SK-N-DZ (cell line): Measurements from ENCODE around the gene VAMP1.
"Not testable (repeated sequence)": the region's sequence is repeated elsewhere in the genome, so short reads cannot be mapped to it uniquely, and the experiment has no call there.

Source experiments
- DNase-seq: peaks from one replicate; pipeline ENCODE4 v3.0.0-alpha.2; 2015; ENCODE audit warnings: low spot score

VAMP1 gene

DNA sequence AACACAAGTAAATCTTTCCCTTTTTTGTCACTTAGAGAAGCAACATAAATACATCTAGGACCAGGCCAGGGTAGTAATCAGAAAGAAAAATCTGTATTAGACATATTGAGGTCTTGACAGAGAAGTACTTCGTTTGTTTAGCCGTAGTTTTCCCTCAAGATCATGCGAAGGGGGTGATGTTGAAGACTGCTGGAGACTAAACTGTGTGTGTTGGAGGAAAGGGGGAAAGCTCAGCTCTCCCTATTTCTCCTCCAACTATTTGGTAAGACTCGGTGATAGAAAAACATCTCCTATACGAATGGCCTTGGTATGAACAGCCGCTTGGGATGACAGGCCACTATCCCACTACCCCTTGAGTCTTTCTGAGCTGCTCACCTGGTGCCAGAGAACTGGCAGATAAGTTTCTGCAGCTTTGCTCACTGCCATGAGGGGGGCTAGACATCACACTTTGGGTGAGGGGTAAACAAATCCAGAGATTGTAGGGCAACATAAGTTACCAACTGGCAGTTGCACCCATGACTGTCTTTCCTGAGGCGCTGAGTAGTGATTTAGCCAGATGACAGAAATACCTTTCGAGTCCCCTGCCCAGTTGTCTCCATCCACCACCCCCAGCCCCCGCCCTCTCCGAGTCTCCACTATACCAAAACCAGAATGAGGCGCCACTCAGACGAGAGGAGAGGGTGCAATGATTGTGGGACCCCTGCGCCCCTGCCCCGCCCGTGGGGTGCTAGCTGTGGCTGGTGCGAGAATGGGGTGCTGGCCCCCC is 685 bp downstream of the VAMP1 start:
- DNase-seq, result no peak

- no peak for DNase-seq
These were observed 1.4 kb downstream of the VAMP1 start for GRCh38 chr12:6469092-6469491.

- DNase-seq, result no peak
These were observed 2.2 kb downstream of the VAMP1 start for GRCh38 chr12:6468283-6468575.

GRCh38 chr12:6467571-6468282 is 2.8 kb downstream of the VAMP1 start:
- not testable (repeated sequence) for DNase-seq

- not testable (repeated sequence) for DNase-seq
These were observed 3.7 kb downstream of the VAMP1 start for GRCh38 chr12:6466751-6467150.

DNA sequence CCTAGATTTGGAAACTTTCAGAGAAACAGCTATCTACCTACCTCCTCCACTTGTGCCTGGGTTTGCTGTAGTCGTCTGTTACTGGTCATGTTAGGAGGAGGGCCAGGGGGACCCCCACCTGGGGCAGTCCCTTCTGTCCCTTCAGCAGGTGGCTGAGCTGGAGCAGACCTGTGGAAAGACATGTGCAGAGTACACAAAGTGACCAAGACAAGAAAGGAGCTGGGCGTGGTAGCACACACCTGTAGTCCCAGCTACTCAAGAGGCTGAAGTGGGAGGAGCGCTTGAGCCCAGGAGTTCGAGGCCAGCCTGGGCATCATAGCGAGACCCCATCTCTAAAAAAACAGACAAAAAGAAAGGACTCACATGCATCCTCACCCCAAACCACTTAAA is 4.3 kb downstream of the VAMP1 start:
- no peak for DNase-seq

DNA sequence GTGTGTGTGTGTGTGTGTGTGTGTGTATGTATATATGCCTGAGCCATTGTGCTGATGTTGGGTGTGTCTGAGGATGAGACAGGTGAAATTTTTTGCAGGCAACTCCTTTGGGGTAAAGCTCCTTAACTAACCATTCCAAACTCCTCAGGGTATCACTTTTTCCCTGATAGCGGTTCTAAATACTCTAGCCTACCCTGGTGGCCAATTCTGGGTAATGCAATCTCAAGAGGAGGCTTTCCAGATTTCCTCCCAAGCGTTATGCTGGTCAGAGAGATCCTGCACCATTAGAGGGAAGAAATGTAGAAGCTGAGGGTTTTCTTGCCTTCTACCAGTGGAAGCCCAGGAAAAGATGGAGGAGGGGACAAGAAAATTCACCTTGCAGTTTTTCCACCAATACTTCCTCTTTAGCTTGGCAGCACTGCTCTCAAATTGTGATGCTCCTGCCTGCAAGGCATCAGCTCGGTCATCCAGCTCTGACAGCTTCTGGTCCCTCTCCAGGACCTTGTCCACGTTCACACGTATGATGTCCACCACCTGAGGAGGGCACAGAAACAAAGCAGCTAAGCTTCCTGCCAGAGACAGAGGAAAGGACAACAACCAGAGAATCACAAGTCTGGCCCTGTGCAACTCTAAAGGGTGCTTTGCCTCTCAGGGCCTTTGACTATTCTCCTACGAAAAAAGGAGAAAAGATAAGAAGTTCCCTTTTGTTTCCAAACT is 4.9 kb downstream of the VAMP1 start:
- peak; percentile 75 for DNase-seq

DNA sequence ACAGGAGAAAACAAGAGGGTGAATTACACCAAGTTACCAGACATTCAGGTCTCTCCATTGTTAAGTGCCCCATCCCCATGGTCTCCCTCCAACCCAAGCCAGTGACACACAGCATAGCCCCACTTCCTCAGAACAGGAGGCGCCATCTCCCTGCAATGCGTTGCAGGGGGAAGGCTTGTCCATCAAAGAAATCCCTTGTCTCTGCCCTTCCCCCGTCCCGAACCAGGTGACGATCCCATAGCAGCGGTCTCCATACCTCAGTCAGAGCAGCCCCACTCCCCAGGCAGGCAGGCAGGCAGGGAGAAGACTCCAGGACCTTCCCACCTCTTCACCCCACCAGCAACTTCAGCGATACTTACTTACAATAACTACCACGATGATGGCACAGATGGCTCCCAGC is 5.9 kb downstream of the VAMP1 start:
- DNase-seq, result no peak

DNA sequence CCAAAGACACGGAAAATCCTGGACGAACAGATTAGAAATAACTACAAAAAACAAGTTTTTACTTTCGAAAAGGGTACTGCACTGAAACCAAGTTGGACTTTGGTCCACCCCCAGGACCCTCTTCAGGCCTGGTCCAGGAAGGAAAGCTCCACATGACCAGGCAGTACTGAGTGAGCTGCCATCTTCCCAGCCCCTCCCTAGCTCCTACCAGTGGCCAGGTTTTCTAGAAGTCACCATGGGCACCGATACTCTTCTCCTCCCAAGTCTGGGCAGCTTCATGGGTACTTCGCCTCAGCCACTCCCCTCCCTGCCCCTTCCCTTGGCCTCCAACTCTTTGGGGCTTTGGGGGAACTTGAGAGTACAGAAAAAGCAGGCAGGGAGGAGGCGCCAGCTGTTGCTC is 6.6 kb downstream of the VAMP1 start:
- DNase-seq, result no peak

- DNase-seq, result no peak
These were observed 7.3 kb downstream of the VAMP1 start for GRCh38 chr12:6463216-6463615.

- DNase-seq, result no peak
These were observed 8.1 kb downstream of the VAMP1 start for GRCh38 chr12:6462234-6462995.

GRCh38 chr12:6461401-6462233 is 8.9 kb downstream of the VAMP1 start:
- no peak for DNase-seq

- DNase-seq, result no peak
These were observed 9.6 kb downstream of the VAMP1 start for GRCh38 chr12:6460751-6461371.

DNA sequence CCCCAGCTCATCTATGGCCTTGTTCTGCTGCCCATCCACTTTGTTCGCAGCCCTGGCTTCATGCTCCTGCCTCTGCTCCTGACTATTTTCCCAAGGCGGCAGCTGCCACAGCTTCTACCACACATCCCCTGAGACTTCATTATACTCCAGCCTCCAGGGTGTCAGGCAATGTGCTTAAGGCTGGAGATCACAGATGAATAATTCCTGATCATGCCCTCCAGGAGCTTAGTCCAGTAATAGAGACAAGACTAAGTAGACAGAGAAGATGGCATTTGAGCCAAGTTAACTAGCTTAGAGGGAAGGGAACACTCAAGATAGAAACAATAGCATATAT is 11.5 kb downstream of the VAMP1 start:
- no peak for DNase-seq

DNA sequence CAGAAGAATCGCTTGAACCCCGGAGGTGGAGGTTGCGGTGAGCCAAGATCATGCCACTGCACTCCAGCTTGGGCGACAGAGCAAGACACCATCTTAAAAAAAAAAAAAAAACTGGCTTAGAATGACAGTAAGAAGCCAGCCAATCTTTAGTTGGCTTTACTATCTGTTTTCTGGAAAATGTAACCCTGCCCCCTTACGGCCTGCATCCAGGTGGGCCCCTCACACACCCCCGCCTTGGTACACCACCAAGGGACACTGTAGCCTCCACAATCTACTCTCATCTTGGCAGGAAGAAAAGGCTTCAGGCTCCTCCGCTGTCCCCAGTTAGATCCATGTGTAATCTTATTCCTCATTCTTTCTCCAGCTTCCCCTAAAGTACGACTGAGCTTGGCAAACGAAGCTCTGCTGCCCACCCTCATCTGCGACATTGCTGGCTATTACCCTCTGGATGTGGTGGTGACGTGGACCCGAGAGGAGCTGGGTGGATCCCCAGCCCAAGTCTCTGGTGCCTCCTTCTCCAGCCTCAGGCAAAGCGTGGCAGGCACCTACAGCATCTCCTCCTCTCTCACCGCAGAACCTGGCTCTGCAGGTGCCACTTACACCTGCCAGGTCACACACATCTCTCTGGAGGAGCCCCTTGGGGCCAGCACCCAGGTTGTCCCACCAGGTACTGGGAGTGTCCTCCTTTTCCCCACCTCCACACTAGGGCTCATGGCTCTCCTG is 12.0 kb downstream of the VAMP1 start:
- no peak for DNase-seq

- no peak for DNase-seq
These were observed 13.1 kb downstream of the VAMP1 start for GRCh38 chr12:6457220-6457945.

GRCh38 chr12:6452944-6453630 is 17.4 kb downstream of the VAMP1 start:
- no peak for DNase-seq

DNA sequence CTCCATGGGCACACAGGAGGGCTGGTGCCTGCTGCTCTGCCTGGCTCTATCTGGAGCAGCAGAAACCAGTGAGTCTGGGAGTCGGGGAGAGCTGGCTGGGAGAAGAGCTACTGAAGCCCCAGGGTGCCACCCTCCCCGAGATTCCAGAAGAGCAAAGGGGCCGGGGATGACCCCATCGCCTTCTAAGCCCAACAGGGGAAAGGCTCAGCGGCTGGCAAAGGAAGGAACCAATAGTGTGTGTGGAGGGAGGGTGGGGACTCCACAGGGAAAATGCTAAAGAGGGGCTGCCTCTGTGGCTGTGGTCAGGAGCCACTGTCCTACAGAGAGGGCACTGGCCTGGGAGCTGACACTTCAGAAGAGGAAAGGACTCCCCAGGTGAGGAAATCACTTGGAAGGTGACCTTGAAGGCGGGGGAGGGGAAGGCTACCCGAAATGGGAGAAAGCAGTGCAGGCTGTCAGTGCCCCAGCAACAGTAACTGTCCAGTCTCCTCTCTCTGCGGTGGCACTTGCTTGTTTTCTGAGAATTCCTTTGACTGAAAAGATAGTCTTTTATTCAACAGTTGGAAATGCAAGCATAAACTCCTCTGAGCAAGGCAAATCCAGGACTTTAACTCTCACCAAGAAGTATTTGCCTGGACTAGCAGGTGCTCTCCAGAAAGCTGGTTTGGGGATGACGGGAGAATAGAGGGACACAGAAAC is 18.1 kb downstream of the VAMP1 start:
- DNase-seq, result no peak
